Measurements from ENCODE around the gene THBD.

THBD gene

DNA sequence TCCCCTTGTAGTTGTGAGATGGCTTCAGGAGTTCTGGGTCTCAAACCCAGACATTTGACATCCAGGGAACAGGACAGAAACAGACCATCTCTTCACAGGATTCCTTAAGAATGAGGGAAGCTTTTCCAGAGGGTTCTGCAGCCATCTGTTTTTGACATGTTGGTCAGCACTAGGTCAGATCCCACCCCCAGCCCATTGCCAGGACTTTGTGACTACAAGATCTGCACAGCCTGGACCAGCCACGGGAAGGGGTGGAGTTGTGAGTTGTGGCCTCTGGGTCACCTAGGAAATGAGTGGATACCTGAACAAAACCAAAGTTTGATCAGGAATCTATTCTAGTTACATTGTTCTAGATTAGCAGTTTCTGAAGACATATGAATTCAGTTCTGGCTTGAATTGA lies 53.5 kb downstream of the THBD start:
- TF ChIP-seq, protein P1, sequence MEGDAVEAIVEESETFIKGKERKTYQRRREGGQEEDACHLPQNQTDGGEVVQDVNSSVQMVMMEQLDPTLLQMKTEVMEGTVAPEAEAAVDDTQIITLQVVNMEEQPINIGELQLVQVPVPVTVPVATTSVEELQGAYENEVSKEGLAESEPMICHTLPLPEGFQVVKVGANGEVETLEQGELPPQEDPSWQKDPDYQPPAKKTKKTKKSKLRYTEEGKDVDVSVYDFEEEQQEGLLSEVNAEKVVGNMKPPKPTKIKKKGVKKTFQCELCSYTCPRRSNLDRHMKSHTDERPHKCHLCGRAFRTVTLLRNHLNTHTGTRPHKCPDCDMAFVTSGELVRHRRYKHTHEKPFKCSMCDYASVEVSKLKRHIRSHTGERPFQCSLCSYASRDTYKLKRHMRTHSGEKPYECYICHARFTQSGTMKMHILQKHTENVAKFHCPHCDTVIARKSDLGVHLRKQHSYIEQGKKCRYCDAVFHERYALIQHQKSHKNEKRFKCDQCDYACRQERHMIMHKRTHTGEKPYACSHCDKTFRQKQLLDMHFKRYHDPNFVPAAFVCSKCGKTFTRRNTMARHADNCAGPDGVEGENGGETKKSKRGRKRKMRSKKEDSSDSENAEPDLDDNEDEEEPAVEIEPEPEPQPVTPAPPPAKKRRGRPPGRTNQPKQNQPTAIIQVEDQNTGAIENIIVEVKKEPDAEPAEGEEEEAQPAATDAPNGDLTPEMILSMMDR (IDR thresholded peaks at IDR 0.05) = no peak
- no peak for DNase-seq (ENCODE audit: low spot score)
- Histone ChIP-seq H3K27ac (no peak overlapping the region), H3K4me3 (no peak overlapping the region)

Measured in coronary artery (tissue), 2 donors.